ENCODE results near the gene INSC. TPM values are rescaled to one million over a fixed set of nuclear protein-coding genes. Genes with fewer than 3 reads are reported as not detected.

Gene INSC
- total RNA-seq, 1 donor from 2014 or later, result 0.15 TPM

DNA sequence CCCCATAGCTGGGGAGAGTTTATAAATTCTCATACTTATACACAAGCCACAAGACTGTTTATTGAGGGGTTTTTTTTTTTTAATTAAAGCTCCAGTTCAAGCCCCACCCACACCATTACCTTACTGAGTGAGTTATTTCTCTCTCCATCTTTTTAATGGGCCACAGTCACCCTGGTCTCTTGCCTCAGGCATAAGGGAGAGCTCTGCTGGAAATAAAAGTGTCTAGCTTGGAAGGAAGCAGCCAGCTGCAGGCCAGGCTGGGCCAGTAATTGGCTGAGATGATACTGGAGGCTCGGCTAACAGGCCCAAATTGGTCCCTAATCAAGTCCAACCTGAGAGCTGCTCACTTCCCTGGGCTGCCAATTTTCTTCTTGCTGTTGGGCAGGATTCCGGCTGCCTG, 174.1 kb downstream of the INSC start:
- peak; percentile 16 for DNase-seq (ENCODE audit: low read depth)

DNA sequence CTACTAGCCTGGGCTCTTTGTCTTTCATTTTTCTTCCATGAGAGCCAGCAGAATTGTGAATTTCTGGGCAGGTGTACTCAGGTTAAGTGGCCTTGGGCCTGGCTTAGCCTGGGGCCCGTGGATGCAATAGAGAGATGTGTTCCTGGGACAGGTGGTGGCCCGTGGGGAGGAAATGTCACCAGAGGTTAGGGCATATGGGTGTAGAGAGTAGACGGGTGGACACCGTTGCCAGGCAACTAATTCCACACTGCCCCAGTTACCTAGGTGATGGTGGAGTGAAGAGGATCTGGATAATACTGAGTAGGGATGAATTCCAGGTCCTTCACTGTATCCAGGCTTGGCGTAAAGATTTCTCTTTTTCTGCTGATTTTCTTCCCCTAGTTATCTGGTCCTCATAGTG, 175.0 kb downstream of the INSC start:
- no peak for DNase-seq (ENCODE audit: low read depth)

DNA sequence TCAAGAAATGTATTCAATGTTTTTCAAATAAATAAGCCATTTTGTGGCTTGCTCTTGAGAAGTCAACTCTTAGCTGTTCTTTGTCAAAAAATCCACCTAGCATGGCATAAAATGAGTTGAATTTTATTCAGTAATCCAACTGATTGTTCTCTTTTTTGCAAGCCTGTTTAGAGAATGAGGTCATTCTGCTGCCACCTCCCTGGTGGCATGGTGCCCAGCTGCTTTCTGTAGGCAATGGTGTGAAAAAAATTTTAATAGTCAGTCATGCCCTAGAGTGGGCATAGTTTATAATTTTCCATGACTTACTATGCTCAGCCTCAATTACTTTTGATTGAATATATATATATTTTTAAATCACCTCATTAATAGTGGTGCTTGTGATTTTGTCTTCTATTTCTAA, 177.2 kb downstream of the INSC start:
- peak; percentile 52 for DNase-seq (ENCODE audit: low read depth)

DNA sequence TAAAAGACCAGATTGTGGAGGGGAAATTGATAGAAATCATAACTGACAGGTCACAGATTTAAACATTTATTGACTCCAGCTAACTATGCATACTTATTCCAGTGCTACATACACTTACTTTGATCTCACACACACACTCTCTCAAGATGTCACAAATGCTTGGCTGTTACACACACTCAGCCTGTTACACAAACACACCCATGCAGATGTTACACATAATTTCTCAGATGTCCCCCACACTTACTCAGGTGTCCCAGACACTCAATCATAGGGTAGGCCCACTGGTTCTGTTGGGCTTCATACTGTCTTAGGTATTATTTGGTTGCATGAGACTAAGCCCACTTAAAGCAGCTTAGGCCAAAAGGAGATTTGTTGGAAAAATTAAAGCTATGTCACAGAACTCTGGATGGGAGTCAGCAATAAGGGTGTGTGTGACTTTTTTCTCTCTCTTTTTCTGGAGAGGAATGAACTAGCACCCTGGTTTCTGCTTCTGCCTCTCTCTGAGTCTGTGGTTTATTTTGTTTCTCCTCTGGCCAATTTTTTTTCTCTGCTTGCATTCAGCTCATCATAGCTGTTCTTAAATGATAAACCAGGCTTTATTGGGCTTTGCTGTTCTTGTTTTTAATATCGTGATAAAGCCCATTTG, 179.4 kb downstream of the INSC start:
- no peak for DNase-seq (ENCODE audit: low read depth)

DNA sequence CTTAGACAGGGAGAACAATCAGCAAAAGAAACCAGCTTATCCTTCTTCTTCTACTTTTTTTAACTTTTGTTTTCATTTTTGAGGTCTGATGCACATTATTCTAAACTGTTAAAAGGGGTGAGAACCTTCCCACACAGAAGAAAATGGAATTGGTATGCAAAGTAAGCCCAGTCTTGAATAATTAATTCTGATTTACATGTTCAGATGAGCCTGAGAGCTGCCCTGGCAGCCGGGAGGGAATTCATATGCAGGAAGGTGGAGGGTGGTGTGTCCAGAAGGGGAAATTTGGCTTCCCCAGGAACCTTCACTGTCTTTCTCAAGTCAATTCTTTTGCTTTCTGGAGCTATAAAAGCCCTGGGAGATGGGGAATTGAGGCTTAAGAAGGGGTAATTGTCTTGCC, 181.0 kb downstream of the INSC start:
- DNase-seq (ENCODE audit: low read depth), result no peak

Other genes with a start within 250 kb of the INSC start
- 13.8 and 16.0 TPM in 2 replicates for gene CYP2R1, start 222.7 kb upstream of the INSC start, total RNA-seq
- not detected in 2 replicates for gene CALCA, start 142.6 kb upstream of the INSC start, total RNA-seq
- gene CALCB, start 41.3 kb upstream of the INSC start, total RNA-seq, result 0.15 TPM in 1 of 2 replicates, not detected in the other

Data from renal cortical epithelial cell (primary cell).